NCI-H1694 treated with DMSO at 0.1 percent for 48 hours (cell line): ENCODE data around the gene FAT3.
A peak's percentile ranks its signal among the peaks of the same experiment; 100 is the strongest.

Experiments
- DNase-seq: peaks from one replicate; lab custom pipeline; 2025; lab: John Stamatoyannopoulos, UW

Gene FAT3

DNA sequence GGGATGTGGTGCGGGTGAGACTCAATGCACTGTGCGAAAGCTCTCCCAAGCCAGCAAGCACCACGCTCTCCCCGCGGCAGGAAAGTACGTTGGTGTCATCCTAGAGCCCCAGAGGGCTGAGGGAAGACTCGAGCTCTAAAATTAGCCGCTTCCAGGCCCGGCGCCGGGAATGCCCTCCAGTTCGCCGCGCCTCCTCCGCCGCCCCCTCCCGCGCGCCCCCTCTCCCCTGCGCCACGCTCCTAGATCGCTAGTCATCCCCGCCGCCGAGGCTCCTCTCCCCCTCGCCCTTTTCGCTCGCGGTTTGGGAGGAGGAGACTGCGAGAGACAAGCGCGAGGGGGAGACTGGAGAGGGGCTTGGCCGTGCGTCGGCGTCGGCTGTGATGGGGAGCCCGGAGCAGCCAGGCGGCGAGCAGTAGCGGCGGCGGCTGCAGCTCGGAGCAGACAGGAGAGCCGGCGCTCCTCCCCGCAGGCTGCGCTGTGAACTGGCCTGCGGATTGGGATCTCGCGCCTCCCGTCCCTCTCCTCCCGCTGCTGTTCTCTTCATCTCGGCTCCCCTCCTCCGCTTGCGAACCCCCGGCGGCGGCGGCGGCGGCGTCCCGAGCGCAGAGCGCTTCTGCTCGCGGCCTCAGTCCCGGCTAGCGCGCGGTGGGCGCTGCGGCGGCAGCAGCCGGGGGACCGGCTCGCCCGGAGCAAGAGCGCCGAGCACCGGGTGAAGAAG is at the start of gene FAT3:
Gene FAT3, plus strand, starts transcription at position 412 of the 718 bp plus-strand sequence. CDS start 127,295 bp downstream, outside the sequence.
- peak; percentile 9 for DNase-seq

DNA sequence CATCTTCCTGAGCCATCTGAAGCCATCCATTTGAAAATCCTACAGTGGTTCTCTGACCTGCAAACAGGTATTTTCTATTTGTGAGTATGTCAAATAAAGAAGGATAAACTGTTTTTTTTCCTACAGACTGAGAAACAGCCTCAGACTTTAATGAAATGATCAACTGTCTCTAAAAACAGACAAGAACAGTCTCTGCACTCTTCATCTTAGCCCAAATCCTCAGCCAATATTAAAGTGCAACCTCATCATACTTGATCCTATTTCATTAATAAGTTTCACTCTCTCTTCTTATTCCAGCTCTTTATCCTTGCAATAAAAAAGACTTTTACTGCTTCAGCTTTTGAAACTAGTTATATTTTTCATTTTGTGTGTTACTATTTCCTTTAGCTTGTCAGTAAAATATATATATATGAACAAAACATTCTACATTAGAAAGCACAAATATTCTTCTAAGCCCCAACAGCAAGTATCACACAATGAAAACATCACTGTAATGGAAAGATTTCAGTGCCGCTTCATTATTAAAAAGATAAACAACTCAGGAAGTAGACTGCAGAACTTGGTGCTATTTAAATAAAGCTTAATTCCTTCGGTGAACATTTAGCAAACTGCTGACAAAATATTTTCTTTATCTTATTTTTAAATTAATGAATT is 45.5 kb upstream of the FAT3 start:
- no peak for DNase-seq

DNA sequence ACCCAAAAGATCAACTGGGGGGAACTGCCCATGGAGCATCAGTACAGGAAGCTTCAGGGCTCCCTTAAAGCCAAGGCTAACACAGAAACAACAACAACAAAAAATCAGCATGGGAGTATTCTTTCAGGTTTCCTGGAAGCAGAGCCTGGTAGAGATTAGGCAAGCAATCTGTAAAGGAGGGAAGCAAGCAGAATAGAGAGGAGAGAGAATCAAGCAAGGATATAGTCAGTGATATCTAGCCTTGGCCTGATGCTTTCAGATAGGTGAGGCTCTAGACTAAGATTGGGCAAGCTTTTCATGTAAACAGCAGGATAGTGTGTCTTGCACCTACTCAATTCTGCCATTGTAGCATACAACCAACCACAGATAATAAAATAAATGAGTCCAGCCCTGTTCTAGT is 44.4 kb upstream of the FAT3 start:
- DNase-seq: no peak

DNA sequence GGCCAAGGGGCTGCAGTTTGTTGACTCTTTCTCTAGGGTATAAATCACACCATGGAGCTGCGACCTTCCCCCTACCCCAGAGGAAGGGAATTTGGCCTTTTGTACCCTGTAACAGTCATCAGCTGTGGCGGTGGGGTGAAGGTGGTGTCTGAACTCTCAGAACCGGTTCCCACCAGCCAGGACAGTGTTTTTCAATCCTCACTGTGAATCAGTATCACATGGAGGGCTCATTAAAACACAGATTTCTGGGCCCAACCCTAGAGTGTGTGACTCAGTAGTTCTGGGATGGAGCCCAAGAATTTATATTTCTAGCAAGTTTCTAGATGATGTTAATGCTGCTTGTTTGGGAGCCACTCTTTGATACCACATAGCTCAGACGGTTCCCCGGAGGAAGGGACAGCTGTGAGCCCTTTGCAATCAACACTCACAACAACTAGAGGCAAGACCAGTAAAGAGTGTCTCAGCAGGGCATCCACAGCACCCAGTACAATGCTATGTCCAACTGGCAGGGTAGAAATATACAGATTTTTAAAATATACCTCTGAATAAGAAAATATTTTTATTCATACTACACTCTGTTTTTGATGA is 43.9 kb upstream of the FAT3 start:
- DNase-seq: no peak

DNA sequence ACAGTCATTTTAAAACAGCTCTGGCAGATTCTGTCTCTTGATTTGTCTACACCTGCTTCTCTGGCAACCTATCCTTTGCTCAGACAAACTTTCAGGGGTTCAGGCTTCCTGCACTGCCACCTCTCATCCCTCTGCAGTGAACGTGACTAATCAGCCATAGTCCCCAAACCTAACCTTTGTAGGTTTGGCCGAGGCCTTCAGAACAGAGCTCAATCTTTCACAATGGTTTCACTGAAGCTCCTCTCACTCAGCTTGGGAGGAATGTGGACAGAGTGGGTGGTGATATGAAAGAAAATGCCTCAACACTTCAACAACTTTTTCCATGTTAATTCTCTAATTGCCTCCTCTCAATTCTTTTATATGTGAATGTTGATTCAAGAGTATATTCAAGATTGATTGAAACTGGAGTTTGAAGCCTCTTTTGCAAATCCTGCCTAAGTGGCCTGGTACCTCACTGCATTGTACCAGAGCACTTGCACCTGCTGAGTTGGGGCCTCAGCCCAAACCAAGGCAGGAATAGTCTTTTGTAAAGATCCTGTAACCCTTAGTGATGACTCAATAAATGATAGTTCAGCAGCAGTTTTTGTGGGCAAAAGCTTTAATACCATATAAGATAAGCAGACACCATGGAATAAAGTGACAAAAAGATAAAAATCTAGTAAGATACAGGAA is 33.9 kb upstream of the FAT3 start:
- DNase-seq: no peak

DNA sequence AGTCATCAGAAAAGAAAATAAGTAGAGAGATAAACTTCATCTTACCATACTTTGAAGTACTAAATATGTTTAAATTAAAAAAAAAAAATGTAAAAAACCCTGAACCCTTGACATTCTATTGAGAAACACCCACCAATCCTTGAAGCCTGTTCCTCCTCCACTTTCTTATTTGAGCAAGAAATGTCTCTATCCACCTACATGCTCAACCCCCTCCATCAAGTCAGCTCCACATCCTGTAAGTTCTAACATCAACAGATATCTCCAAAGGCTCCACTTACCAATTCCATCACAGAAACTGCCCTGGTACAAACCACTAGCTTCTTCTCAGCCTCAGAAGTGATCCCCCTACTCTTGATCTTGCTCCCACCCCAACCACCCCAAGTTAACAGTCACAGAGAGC is 32.5 kb upstream of the FAT3 start:
- no peak for DNase-seq

DNA sequence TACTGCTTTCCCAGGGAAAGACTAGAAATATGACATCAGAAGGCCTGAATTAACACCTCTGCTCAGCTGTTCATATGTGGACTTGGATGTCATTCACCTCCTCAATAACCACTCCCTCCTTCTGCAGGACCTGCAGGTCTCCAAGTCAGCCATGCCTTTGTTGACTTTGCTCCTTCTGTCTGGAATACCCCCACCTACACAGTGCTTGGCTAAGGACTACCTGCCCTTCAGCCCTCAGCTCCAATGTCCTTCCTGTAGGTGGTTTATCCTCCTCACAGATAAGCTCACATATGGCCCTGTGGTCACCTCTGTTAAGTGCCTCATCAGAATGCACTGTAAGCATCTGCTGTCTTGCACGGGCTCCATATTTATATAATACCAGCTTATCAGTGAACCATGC is 26.4 kb upstream of the FAT3 start:
- no peak for DNase-seq

DNA sequence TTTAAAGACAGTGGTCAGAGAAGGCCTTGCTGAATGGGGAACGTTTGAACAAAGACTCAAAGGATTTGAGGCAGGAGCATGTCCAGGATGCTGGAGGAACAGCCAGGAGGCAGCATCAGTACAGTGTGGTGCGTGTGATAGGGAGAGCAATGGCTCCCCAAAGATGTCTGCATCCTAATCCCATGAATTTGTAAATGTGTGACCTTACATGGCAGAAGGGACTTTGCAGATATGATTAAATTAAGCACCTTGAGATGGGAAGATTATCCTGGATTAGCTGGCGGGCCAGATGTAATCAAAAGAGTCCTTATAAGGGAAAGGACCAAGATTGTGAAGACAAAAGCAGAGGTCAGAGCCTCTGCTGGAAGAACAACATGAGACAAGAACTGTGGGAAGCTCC is 24.6 kb upstream of the FAT3 start:
- DNase-seq: no peak

DNA sequence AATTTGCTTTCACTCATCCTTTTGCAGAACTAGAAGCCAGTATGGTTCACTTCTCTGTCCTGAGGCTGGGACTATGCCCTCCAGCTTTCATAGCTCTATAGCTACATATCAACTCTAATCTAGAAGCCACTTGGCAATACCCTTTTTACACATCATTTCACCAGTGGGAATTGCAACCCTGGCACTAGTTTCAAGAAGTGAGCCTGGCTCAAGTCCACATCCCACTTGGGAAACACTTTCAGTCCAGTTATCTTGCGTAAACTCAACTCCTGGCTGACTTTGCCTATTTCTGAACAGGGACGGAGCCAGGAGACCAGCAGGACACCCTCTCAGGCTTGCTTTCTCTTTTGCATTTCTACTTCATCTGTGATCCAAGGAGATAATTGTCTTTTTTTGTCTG is 19.9 kb upstream of the FAT3 start:
- no peak for DNase-seq

DNA sequence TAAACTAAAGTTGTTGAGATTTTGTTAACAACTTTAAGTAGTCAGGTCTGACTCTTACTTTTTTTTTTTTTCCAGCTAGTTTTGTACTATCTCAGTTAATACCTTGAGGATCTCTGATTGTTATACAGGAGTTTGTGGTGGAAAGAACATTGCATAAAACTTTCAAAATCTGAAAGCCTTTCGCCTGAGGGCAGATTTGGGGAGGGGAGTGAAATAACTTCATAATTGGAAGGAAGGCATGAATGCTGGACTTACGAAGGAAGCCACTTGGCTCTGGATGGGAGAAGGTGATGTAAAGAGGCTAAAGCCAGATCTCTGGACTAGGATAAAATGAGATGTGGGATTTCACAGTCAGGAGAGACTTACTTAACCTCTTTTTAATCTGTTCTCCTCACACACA is 18.2 kb upstream of the FAT3 start:
- DNase-seq: no peak

DNA sequence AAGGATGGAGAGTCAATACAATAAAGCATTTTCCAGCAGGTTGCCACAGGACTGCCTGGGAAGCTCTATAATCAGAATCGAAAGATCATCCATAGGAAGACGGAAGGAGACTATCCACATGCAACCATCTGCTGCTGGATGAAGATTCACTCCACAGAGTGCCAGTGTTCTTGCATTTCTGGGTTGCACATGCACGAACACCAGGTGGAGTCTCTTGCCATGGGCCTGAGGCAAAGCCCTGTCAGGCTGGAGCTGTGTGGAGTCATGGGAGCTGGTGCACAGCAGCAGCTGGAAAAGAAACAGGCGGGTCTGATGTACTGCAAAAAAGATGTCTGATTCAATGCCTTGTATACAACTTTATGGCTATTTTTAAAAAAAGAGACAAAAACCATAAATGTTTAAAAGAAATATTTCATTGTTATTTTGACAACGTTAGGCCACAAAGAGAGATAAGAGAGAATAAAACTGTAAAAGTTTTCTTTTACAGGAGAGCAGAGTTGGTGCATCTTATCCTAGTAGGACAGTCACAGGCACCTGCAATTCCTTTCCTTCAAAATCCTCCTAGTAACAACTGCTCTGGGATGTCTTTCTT is 12.9 kb upstream of the FAT3 start:
- DNase-seq: peak; percentile 31

DNA sequence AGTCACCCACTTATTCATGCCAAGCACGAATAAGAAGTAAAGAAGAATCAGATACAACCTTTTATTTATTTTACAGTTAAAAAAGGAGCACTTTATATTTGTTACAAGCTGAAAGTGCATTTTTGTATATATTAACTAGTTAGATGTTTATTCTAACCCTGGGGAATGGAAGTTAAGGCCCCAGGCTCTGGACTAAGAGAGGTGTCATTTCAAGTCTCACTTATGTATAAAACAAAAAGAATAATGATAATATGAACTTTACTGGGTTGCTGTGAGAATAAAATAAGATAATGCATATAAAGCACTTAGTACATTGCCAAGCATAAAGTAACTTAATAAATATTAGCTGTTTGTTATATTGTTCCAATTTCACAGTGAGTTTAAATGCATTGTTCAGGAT is 12.1 kb upstream of the FAT3 start:
- DNase-seq: no peak

DNA sequence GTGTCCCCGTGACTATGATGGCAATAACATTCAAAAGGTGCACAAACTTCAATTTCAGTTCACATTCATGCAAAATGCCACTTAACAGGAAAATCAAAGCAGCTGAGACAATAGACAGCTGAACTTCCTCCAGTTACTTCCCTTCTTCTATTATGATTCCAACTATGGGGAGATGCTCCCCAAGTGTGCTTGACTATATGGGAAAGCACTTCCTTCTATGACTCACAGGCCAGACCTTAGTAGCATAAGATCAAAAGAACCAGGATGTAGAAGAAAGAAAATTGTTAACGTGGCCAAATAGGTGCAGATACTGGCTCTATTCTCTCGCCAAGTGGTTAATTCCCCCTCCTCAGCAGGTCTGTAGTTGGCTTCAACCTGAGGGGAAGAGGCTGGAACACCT is 7.8 kb upstream of the FAT3 start:
- no peak for DNase-seq

DNA sequence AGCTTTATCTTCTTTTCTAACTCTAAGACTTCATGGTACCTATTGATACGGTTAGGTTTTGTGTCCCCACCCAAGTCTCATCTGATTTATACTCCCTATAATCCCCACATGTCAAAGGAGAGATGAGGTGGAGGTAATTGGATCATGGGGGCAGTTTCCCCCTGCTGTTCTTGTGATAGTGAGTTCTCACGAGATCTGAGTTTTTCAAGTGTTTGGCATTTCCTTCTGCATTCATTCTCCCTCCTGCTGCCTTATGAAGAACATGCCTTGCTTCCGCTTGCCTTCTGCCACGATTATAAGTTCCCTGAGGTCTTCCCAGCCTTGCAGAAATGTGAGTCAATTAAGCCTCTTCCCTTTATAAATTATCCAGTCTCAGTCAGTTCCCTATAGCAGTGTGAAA is 5.1 kb upstream of the FAT3 start:
- no peak for DNase-seq

DNA sequence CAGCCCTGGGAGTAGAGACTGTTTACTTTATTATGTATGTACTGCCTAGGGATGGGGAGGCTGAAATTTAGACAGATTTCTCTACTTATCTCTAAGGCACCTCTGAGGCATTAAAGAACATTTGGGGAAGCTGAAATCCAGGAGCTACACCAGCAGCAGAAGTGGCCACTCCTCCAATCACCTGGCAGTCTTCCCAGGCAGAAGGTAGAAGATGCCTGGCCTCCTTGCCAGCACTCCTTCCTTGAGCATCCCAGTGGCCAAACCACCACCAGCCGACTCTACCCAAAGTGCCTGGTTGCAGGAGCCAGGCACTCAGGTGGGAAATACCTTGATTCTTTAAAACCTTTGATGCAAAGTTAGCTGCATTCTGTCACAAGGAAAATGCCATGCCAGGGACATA is 1.9 kb upstream of the FAT3 start:
- DNase-seq: no peak

DNA sequence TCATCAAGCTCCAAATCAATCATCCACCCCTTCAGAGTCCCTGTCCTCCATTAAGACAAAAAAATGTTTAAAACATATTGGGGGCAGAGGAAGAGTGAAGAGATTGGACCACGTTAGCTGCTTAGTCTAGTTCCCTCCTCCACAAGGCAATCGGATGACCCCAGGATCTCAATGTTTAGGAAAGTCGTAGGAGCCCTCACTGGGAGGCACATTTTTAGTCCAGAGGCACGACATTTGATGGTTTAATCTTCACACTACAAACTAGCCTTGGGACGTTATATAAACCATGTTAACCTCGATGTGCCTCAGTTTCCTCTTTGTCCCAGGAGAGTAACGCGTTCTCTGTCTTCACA is 588 bp upstream of the FAT3 start:
- no peak for DNase-seq

DNA sequence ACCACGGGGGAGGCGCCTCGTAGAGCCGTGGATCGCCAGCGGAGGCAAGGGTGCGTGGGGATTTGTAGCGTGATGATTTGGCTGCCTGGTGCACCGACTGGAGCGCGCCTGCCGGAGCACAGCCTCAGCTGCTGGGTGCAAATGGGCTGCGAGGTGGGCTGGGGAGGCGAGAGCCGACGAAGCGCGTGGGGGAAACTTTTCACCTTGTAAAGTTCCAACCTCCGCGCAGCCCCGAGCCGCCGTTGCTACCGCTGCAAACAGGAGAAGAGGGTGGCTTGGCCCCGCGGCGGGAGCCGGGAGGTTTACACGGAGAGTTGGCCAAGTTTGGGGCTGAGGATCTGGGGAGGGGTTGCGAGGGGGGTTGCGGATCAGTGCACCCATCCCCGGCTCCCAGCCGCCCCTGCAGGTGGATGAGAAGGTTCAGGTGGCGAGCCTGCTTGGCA is 528 bp downstream of the FAT3 start:
- no peak for DNase-seq

DNA sequence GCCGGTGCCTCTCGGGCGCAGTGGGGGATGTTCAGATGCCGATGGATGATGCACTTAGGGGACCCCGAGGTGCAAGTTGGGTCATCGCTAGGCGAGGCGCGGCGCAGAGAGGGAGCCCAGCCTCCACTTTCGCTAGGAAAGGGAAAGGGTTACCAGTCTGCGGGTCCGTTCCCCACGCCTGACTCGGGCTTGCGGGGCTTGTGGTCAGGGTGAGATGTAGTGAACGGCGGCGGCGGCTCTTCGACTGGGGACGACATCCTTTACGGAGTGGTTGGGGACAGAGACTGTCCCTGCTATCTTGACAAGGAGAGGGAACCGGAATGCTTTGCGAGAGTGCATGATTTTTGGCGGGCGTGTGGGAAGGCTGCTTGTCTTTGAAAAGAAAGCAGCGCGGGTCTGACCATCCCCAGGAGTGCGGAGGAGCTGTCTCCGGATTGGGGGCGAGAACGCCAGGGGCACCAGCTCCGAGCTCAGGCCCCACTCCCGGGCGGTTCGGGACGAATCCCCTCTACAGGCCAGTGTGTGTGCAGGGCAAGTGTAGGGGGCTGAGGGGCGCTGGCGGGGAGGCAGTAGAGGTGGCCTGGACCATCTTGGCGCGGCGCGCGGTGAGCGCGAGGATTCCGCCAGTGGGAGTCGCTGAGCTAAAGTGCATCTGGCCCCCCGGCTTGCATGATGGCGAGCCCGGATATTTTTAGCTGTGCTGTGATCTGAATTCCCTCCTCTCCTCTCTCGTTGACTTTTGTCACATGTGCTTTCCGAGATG is 1.1 kb downstream of the FAT3 start:
- no peak for DNase-seq

DNA sequence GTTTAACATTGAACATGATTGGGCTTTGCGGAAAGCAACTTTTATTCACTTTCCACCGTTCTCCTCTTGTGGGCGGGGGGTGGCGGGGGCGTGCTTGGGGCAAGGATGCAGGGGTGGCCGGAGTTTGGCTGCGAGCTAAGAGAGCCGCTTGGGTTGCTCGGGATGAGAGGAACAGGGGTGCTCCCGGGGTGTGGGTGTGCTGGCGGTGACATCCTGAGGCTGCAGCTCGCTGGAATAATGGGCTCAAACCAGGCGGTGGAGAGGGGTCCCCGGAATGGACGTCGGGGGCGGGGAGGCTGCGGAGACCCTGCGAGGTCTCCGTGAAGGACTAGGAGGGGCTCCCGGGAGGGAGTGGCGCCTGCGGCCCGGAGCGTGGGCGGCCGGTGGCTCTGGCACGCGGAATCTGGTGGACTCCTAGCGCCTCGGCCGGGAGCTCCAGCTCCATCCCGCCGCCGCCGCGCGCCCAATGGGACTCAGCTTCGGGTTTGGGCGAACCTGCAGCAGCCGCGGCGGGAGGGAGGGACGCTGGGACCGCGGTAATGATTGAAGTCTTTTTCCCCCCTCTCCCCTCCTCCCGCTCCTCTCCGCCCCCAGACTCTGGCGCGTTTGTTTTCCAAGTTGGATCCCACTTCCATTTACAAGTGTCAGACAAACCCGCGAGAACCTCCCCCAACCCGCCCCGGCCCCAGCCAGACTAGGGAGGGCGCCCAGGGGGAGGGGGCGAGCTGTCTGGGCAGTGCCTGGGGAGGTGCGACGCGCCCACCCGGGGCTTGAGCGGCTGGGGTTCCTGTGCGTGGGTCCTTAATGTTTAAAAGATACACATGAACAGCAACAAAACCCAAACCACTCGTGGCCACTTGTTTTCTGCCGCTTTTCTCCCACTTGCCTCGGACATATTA is 2.0 kb downstream of the FAT3 start:
- peak; percentile 20 for DNase-seq

DNA sequence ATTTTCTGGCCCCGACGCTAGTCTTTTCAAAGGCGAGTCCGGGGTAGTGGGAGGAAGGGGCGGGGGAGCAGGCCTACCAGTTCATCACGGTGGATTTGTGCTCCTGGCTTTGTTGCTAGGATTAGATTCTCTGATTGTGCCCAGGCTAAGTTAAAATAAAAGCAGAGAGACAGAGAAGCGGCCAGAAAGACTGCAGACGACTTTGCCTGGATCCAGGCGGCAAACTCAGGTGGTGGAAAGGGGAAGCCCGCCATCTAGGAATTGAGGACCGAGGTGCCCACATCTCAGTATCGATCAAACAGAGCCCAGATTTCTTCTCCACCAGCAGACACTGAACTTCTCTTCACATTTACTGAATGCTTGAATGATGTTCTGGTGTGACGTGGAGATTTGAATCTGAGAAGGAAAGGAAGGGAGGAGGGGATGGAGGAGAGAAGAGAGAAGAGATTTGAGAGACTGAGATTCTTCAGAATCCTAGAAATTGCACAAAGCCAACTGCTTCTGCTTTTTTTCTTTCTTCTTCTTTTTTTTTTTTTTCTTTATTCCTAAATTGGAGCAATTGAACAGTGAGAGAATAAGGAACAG is 2.7 kb downstream of the FAT3 start:
- DNase-seq: no peak
